ENCODE measurements around the gene OR5AC2. TPM values are rescaled to one million over a fixed set of nuclear protein-coding genes. Genes with fewer than 3 reads are reported as not detected.
A peak's percentile ranks its signal among the peaks of the same experiment; 100 is the strongest.

OR5AC2 gene
- total and polyA plus RNA-seq, 2 of the 13 experiments (the other 11 are each of a cell fraction or from before 2014, with no cell fraction given) = not detected

- TF ChIP-seq KIAA2018 (CRISPR knock-in tag; IDR thresholded peaks at IDR 0.05; ENCODE audit: borderline replicate concordance) (no peak), ZNF605 (CRISPR knock-in tag; IDR thresholded peaks at IDR 0.05) (no peak), HNRNPH1 (optimal IDR thresholded peaks at IDR 0.05; ENCODE audit: low read depth, low read length) (no peak), ZNF564 (CRISPR knock-in tag; IDR thresholded peaks at IDR 0.05) (no peak)
These were observed 13.5 kb upstream of the OR5AC2 start (continued) for GRCh38 chr3:98073486-98073885.

- FAIRE-seq = no peak
- BruUV-seq (replicated peaks) = no TSS peak
- no peak overlapping the region for H3K9ac ChIP-seq (ENCODE audit: insufficient read depth, low read depth, low read length)
- no peaks in the 10 kb centered on the region for H3K79me2 ChIP-seq (ENCODE audit: insufficient read depth, low read length)
- no peaks in the 10 kb centered on the region for H3K27me3 ChIP-seq (ENCODE audit: control insufficient read depth in 1 of 2, insufficient read depth in 2 of 2, low read length in 2 of 2)
- ChIA-PET CTCF (ENCODE audit: low intra/inter-chr PET ratio, low total read pairs) (no interaction called here), POLR2A (no interaction called here)
- no peaks in the 10 kb centered on the region for H4K20me1 ChIP-seq (ENCODE audit: insufficient read depth, low read length)
- H3K9me3 ChIP-seq (ENCODE audit: low read length) = no peaks in the 10 kb centered on the region
- WGBS (ENCODE audit: low lambda C conversion rate) = 3% methylated on average over 5 of the region's 5 CpGs
- H3K4me1 ChIP-seq (ENCODE audit: insufficient read depth, low read length) = no peaks in the 10 kb centered on the region
- peak; percentile 3 for DNase-seq (ENCODE audit: low spot score)
- in situ Hi-C loops (cut with HindIII; ENCODE audit: extremely low pct_ligation_motif_present, low pct_unique_long_range_greater_than_20kb) = no loop called here
- intact Hi-C loops (cut with micrococcal nuclease; ENCODE audit: unreplicated experiment) = no loop called here
- peak overlapping the region; percentile 27 for H2AFZ ChIP-seq (ENCODE audit: low read length)
- peak overlapping the region; percentile 27; the same call in 1 of the 2 replicates for H3K4me2 ChIP-seq (ENCODE audit: low read depth, low read length)
- H3K36me3 ChIP-seq (replicated peaks in 1 of 2; ENCODE audit: control insufficient read depth in 1 of 2, insufficient read depth in 2 of 2, low read length in 2 of 2) = no peaks in the 10 kb centered on the region
- H3K4me3 ChIP-seq (replicated peaks in 1 of 3; ENCODE audit: insufficient read depth in 1 of 3, low read depth in 2 of 3, low read length in 3 of 3) = no peak overlapping the region
- ATAC-seq = peak; percentile 88
- no peak overlapping the region for H3K27ac ChIP-seq (ENCODE audit: extremely low read length, insufficient read depth, low read length)
- TF ChIP-seq RCOR2 (CRISPR knock-in tag; IDR thresholded peaks at IDR 0.05) (no peak), ZNF234 (CRISPR knock-in tag; conservative IDR thresholded peaks at IDR 0.05) (no peak), SNAPC2 (CRISPR knock-in tag; IDR thresholded peaks at IDR 0.05) (no peak), HDAC2 (CRISPR knock-in tag; IDR thresholded peaks at IDR 0.05) (no peak), ZNF777 (CRISPR knock-in tag; IDR thresholded peaks at IDR 0.05) (no peak), PRPF4 (IDR thresholded peaks at IDR 0.05; ENCODE audit: low read depth, low read length, poor library complexity, severe bottlenecking) (no peak), SMAD1 (CRISPR knock-in tag; IDR thresholded peaks at IDR 0.05; ENCODE audit: borderline replicate concordance, low read depth) (no peak), XRCC5 (optimal IDR thresholded peaks at IDR 0.05; ENCODE audit: low read length) (no peak), ZNF691 (CRISPR knock-in tag; IDR thresholded peaks at IDR 0.05; ENCODE audit: borderline replicate concordance, low read depth) (no peak), SRY (CRISPR knock-in tag; IDR thresholded peaks at IDR 0.05) (no peak), TFAP4 (IDR thresholded peaks at IDR 0.05; ENCODE audit: borderline replicate concordance, low read depth) (no peak)
These were observed 8.9 kb downstream of the OR5AC2 start for GRCh38 chr3:98095882-98096281.
